Heart right ventricle (tissue), 16 donors: Measurements from ENCODE around the gene ARMC2. TPM values are rescaled to one million over a fixed set of nuclear protein-coding genes. Genes with fewer than 3 reads are reported as not detected.

Experiments used
- ATAC-seq, 8 donors: fragments of 200-7000 bp; cut with Tn5 transposase; one replicate each; pipeline ENCODE4 v1.9.1; 2020; ENCODE audit warnings: mild to moderate bottlenecking in 8 of 8, moderate library complexity in 8 of 8, moderate number of reproducible peaks in 1 of 8
- DNase-seq, 2 donors: peaks; one replicate each; pipeline ENCODE4 v3.0.0-alpha.2; 2020
- H3K27ac ChIP-seq, 10 donors: fragments of 200-600 bp; sonication (generic) in 2 of 10; one replicate each; pipeline versions ENCODE4 v1.5.0 to v1.8.0; 2020 to 2022; ENCODE audit warnings: mild to moderate bottlenecking in 3 of 10
- H3K27me3 ChIP-seq, 7 donors: fragments of 200-600 bp; one replicate each; pipeline ENCODE4 v1.8.0; 2021 to 2022; ENCODE audit warnings: mild to moderate bottlenecking in 2 of 7
- H3K36me3 ChIP-seq, 9 donors: fragments of 200-600 bp; sonication (generic) in 1 of 9; one replicate each; pipeline versions ENCODE4 v1.5.0 to v1.8.0; 2020 to 2022; ENCODE audit warnings: mild to moderate bottlenecking in 2 of 9
- H3K4me1 ChIP-seq, 9 donors: fragments of 200-600 bp; sonication (generic) in 1 of 9; one replicate each; pipeline versions ENCODE4 v1.5.0 to v1.8.0; 2020 to 2022; ENCODE audit warnings: mild to moderate bottlenecking in 4 of 9
- H3K4me3 ChIP-seq, 10 donors: fragments of 200-600 bp; sonication (generic) in 2 of 10; one replicate each; pipeline versions ENCODE4 v1.5.0 to v1.8.0; 2020 to 2022; ENCODE audit warnings: mild to moderate bottlenecking in 7 of 10, moderate library complexity in 2 of 10
- H3K9me3 ChIP-seq, 11 donors: fragments of 200-600 bp in 10 of 11; sonication (generic) in 2 of 11; one replicate each; pipeline versions ENCODE4 v1.5.0 to v1.8.0; 2013 to 2022; ENCODE audit warnings: mild to moderate bottlenecking in 2 of 11, control low read depth in 1 of 11, moderate library complexity in 1 of 11
- WGBS, 2 donors: extraction: QIAGEN DNeasy Blood & Tissue Kit; methylation state at CpG; one replicate each; pipeline ENCODE4 v1.1.7; 2013; ENCODE audit warnings: inconsistent platforms in 1 of 2; 5-methylcytosine and 5-hydroxymethylcytosine counted together
- intact Hi-C, 10 donors: fragments of 100-400 bp; cut with DNase I; formaldehyde crosslinking; loops; one replicate each; pipeline versions ENCODE4 v1.11.1 to v1.14.2; 2022
- long read RNA-seq, 3 donors: library from polyadenylated mRNA; unstranded; transcript quantifications; one replicate each; pipeline ENCODE4 v2.0.0, GENCODE V29; 2020 to 2021
- polyA plus RNA-seq, 2 donors: library from polyadenylated mRNA; stranded (reverse); fragments of 200-250 nt; gene quantifications; one replicate each; pipeline ENCODE4 v1.2.3, GENCODE V29; 2013
- total RNA-seq, 10 donors: library from RNA; stranded (reverse); fragmentation: NEBNext Ultra II Directional in 3 of 10; extraction: Animal tissue kit (Norgen Biotek cat#: 25700) in 3 of 10; gene quantifications; one replicate each; pipeline versions ENCODE4 v1.2.1 to v1.2.4, GENCODE V29; 2021 to 2023
- TF ChIP-seq, protein P1 (sequence below), 9 donors: fragments of 200-600 bp; sonication (generic) in 2 of 9; IDR thresholded peaks; one replicate each; pipeline versions ENCODE4 v1.5.0 to v1.8.0; 2021 to 2022; ENCODE audit warnings: antibody characterized with exemption in 9 of 9, mild to moderate bottlenecking in 5 of 9, moderate library complexity in 1 of 9
- donor health status: Arrhythmogenic right ventricular cardiomyopathy.
- donor health status: ischemic (EF 13 %, LVEDD 7.1; RV severe dilation, severe dysfunction).
- donor health status: healthy with polysubstance abuse.
- donor health status: DM: no; HTN: yes; CAD: no.
- donor health status: DM: no; HTN: no; CAD: no.
- donor health status: ischemic (EF 25% LVEDD 6.9; RV normal size, moderate dysfunction).
- donor health status: ischemic (EF 25% LVEDD 5.7; RV mildly dilated, moderate dysfunction).
- donor health status: healthy.
- donor health status: DM: yes; HTN: yes; CAD: no.
- donor health status: Ischemic cardiomyopathy.
- donor health status: ischemic (EF 35%, LVEDD 5.7; RV mildly dilated, moderate dysfunction).
- donor health status: nonischemic (EF 11% LVEDD 7.7; RV severe dilation, severe dysfunction).
- donor health status: DM: yes; HTN: yes; CAD: no.
- donor health status: PGD.
- donor health status: ischemic (EF 29% LVEDD 5.4; RV normal size, mild dysfunction).
- donor health status: nonischemic (EF 23%, LVEDD 6.1; RV moderate dilation, normal function).

Gene ARMC2, protein sequence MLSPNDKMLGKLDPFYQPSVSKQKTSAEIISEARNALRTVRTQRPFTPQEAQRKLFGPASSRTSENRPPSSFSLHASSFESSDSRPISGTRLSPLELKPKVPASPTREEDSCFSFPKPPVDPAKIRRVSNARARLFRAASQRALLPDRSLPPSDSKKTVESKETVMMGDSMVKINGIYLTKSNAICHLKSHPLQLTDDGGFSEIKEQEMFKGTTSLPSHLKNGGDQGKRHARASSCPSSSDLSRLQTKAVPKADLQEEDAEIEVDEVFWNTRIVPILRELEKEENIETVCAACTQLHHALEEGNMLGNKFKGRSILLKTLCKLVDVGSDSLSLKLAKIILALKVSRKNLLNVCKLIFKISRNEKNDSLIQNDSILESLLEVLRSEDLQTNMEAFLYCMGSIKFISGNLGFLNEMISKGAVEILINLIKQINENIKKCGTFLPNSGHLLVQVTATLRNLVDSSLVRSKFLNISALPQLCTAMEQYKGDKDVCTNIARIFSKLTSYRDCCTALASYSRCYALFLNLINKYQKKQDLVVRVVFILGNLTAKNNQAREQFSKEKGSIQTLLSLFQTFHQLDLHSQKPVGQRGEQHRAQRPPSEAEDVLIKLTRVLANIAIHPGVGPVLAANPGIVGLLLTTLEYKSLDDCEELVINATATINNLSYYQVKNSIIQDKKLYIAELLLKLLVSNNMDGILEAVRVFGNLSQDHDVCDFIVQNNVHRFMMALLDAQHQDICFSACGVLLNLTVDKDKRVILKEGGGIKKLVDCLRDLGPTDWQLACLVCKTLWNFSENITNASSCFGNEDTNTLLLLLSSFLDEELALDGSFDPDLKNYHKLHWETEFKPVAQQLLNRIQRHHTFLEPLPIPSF
- total RNA-seq (10 to 100 TPM; 10.6 to 16.4 (median 13.0) TPM), polyA plus RNA-seq (1 to 10 TPM; 2.5 to 4.4 TPM)
- long read RNA-seq, donor 1, partial matches to known transcripts = 2 of 8 reads
- long read RNA-seq, donor 1, other reads (novel, unspliced or antisense) = 6 of 8 reads
- long read RNA-seq, donor 2, partial matches to known transcripts = 2 of 9 reads
- long read RNA-seq, donor 2, other reads (novel, unspliced or antisense) = 7 of 9 reads
- long read RNA-seq, donor 3, partial matches to known transcripts = 1 of 9 reads
- long read RNA-seq, donor 3, other reads (novel, unspliced or antisense) = 8 of 9 reads

DNA sequence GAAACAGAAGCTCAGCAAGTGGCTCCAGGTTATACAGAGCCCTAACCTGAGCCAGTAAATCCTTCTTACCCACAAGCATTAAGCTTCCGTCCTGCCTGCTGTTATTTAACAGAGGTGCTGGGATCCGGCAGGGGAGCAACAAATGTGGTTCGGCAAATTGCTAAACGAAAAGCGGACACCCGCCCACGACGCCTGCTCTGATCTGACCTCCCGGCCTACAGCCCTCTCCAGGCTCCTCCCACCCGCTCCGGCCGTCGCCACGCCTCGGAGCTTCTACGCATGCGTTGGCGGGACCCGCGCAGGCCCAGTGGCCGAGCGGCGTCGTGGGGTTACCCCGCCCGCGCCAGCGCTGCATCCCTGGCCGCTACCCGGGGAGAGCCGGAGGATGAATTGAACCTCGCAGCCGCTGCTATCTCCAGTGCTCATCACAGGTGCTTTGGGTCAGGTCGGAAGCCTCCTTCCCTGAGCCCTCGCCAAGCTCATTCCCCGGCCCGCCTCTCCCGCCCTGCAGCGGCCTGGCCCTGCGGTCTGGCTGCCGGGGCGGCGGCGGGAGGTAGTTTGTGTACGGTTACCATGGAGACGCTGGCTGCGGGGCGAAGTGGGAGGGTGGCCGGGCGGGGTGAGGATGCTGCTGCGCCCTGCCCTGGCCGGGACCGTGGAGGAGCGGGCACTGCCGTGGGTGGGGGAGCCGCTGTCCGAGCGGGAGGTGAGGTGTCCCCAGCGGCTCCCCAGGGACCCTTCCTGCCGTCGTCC lies at the start of gene ARMC2:
Gene ARMC2 (plus strand): TSS at position 307 of the 753 bp plus-strand sequence. CDS start 5,846 bp downstream, outside the sequence.
- Histone ChIP-seq H3K4me3 (peak within 1 kb of the TSS; percentile 56 to 88 (median 75)), H3K9me3 (no peaks in the 10 kb centered on the region), H3K27me3 (no peaks in the 10 kb centered on the region), H3K4me1 (peaks cover 0 to 51% (median 31%) of the 10 kb centered on the region in 9 donors), H3K27ac (peak within 1 kb of the TSS; percentile 63 to 95 (median 85)), H3K36me3 (no peaks in the 10 kb centered on the region)
- DNase-seq = peak; percentile 93 to 97
- TF ChIP-seq, protein P1, sequence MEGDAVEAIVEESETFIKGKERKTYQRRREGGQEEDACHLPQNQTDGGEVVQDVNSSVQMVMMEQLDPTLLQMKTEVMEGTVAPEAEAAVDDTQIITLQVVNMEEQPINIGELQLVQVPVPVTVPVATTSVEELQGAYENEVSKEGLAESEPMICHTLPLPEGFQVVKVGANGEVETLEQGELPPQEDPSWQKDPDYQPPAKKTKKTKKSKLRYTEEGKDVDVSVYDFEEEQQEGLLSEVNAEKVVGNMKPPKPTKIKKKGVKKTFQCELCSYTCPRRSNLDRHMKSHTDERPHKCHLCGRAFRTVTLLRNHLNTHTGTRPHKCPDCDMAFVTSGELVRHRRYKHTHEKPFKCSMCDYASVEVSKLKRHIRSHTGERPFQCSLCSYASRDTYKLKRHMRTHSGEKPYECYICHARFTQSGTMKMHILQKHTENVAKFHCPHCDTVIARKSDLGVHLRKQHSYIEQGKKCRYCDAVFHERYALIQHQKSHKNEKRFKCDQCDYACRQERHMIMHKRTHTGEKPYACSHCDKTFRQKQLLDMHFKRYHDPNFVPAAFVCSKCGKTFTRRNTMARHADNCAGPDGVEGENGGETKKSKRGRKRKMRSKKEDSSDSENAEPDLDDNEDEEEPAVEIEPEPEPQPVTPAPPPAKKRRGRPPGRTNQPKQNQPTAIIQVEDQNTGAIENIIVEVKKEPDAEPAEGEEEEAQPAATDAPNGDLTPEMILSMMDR (IDR thresholded peaks at IDR 0.05) = no peak
- WGBS, 2 donors = 0% methylated on average over 61 of the region's 61 CpGs
- ATAC-seq = peak; percentile 97 to 98 (median 98)
- intact Hi-C loops = loop anchor here in 4 of 10 donors (2.0 to 10.0 kb wide), 4 partner anchors 49 to 227 kb away; no protein-coding TSS in a partner anchor

DNA sequence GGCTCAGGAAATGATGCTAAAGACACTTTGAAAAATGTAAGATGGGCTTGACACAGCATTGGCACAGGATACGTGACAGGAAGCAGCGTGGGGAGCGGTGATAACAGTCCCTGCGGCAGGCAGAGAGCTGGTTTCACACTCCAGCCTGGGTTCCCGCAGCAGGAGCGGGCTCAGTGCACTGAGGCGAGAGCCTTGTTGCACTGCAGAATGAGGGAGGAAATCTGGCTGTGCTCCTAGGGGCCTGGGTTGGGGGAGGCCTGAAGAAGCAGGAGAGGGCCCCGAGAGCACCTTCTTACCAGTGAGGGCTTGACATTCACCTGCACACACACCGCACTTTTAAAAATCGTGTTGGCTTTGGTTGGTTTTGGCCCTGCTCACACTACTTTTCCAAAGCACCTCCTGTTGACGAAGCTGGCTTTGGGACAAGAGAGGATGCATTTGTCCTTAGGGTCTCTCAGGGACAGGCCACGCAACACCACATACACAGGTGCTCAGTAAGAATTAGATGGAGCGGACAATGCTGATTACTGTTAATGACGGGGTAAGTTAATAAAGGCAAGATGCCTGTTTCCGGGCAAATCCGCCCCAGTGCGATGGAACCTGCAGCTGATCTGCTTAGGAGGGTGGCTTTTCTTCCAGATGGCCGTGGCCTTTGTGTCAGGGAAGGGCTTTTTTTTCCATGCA lies 49.4 kb upstream of the ARMC2 start:
- DNase-seq (peak; percentile 21 to 49), ATAC-seq (peak; percentile 45 to 86 (median 66))
- WGBS, 2 donors = 59 to 65% methylated on average over 18 of the region's 18 CpGs
- Histone ChIP-seq H3K4me3 (no peak overlapping the region), H3K9me3 (no peaks in the 10 kb centered on the region), H3K4me1 (peaks cover 4 to 45% (median 12%) of the 10 kb centered on the region in 9 donors), H3K36me3 (no peaks in the 10 kb centered on the region), H3K27me3 (no peaks in the 10 kb centered on the region), H3K27ac (peak overlapping the region in 2 of 10 donors; percentile 15 to 61)
- TF ChIP-seq, protein P1 (IDR thresholded peaks at IDR 0.05) = no peak
- intact Hi-C loops = no loop called here

DNA sequence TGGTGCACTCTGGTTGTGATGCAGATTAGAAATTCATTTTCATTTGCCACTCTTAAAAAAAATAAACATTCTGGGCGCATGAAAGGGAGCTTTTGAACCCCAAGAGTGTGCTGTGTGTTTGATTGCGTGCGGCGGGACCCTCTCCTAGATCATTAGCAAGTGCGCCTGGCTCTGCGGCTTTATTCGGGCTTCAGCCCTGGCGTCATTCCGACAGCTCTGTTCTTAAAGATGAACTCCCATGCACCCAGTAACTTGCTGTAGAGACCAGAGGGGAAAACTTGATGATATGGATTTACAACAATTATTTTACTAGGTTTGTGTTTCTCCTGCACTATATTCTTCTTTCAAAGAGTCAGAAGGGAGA lies 48.9 kb upstream of the ARMC2 start:
- WGBS, 2 donors = 87 to 97% methylated on average over 9 of the region's 9 CpGs
- Histone ChIP-seq H3K9me3 (no peaks in the 10 kb centered on the region), H3K36me3 (no peaks in the 10 kb centered on the region), H3K27ac (no peak overlapping the region), H3K27me3 (no peaks in the 10 kb centered on the region), H3K4me3 (no peak overlapping the region), H3K4me1 (peaks cover 4 to 45% (median 12%) of the 10 kb centered on the region in 9 donors)
- ATAC-seq = no peak
- intact Hi-C loops = no loop called here
- TF ChIP-seq, protein P1 (IDR thresholded peaks at IDR 0.05) = no peak
- DNase-seq = no peak
